GM12878 (cell line): ENCODE results near the gene REXO1.

Experiments used
- BACH1 ChIP-seq: fragments of 450-650 bp; IDR thresholded peaks from 2 replicates; pipeline ENCODE4 v1.6.1; 2017; ENCODE audit warnings: mild to moderate bottlenecking, borderline replicate concordance
- CHD4 ChIP-seq: fragments of 200-600 bp; sonication (generic); IDR thresholded peaks from 2 replicates; pipeline ENCODE4 v1.6.1; 2016; ENCODE audit warnings: mild to moderate bottlenecking
- CTCF ChIP-seq, 3 experiments: IDR thresholded peaks in 2 of 3; conservative IDR thresholded peaks in 1 of 3; 2 replicates each; pipeline ENCODE4 v1.5.1; 2011; ENCODE audit warnings: low read depth in 3 of 3, low read length in 3 of 3, mild to moderate bottlenecking in 3 of 3, control low read depth in 2 of 3, moderate library complexity in 2 of 3, inconsistent platforms in 1 of 3, mixed read lengths in 1 of 3; ENCODE audit not compliant: control insufficient read depth in 2 of 3, insufficient read depth in 1 of 3; ENCODE audit errors: extremely low read depth in 1 of 3
- NFXL1 ChIP-seq: fragments of 450-650 bp; IDR thresholded peaks from 2 replicates; pipeline ENCODE4 v1.6.1; 2017; ENCODE audit warnings: antibody characterized with exemption, mild to moderate bottlenecking, borderline replicate concordance
- POLR2AphosphoS5 ChIP-seq: IDR thresholded peaks from 2 replicates; pipeline ENCODE4 v1.6.1; 2011; ENCODE audit warnings: mild to moderate bottlenecking, low read length, inconsistent platforms
- RCOR1 ChIP-seq: conservative IDR thresholded peaks from 2 replicates; pipeline ENCODE4 v1.6.1; 2012; ENCODE audit warnings: low read depth, low read length, improper control_type of control experiment
- TF ChIP-seq, protein P1 (sequence below): IDR thresholded peaks from 2 replicates; pipeline ENCODE4 v1.6.1; 2012; ENCODE audit warnings: low read length, inconsistent platforms
- TF ChIP-seq, protein P2 (sequence below): IDR thresholded peaks from 2 replicates; pipeline ENCODE4 v1.6.1; 2012; ENCODE audit warnings: low read depth, low read length, improper control_type of control experiment

DNA sequence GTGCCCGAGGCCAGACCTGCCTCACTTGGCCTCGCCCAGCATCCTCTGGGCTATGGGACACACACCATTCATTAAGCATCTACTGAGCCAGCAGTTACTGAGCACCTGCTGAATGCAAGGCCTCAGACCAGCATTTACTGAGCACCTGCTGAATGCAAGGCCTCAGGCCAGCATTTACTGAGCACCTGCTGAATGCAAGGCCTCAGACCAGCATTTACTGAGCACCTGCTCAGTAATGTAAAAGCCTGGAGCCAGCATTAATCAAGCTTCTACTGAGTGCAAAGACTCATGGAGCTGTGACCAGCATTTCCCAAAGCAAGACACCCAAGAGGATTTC lies 39.9 kb downstream of the REXO1 start:
- no peak for TF ChIP-seq POLR2AphosphoS5
- no peak for TF ChIP-seq CTCF (IDR thresholded peaks at IDR 0.05 in 2 of 3, conservative IDR thresholded peaks at IDR 0.05 in 1 of 3; ENCODE audit: control insufficient read depth in 2 of 3, extremely low read depth in 1 of 3, insufficient read depth in 1 of 3, low read depth in 3 of 3, low read length in 3 of 3)
- no peak for TF ChIP-seq CHD4
- no peak for TF ChIP-seq BACH1
- TF ChIP-seq, protein P1, sequence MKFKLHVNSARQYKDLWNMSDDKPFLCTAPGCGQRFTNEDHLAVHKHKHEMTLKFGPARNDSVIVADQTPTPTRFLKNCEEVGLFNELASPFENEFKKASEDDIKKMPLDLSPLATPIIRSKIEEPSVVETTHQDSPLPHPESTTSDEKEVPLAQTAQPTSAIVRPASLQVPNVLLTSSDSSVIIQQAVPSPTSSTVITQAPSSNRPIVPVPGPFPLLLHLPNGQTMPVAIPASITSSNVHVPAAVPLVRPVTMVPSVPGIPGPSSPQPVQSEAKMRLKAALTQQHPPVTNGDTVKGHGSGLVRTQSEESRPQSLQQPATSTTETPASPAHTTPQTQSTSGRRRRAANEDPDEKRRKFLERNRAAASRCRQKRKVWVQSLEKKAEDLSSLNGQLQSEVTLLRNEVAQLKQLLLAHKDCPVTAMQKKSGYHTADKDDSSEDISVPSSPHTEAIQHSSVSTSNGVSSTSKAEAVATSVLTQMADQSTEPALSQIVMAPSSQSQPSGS, result no peak
- no peak for TF ChIP-seq NFXL1
- TF ChIP-seq RCOR1, result no peak
- TF ChIP-seq, protein P2, sequence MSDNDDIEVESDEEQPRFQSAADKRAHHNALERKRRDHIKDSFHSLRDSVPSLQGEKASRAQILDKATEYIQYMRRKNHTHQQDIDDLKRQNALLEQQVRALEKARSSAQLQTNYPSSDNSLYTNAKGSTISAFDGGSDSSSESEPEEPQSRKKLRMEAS, result no peak
